ENCODE measurements around the gene POLR1E.

DNA sequence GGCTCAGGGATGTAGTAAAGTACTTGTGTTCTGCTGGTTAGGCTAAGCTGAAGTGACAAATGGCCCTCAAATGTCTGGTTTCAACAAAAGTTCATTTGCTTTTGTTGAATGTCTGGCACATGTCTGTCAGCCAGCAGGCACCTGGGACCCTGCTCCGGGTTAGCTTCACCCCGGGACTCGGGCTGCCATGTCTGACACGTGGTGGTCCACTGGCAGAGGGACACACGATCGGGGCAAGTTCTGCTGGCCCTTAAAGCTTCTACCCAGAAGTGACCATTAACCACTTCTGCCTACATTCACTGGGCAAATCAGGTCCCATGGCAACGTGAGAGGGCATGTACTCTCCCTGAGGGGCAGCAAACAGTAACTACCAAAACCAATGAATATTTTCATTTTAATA is 23.8 kb downstream of the POLR1E start:
- TF ChIP-seq YY1 (IDR thresholded peaks at IDR 0.05; ENCODE audit: insufficient read depth, insufficient read length) (no peak), SUZ12 (IDR thresholded peaks at IDR 0.05; ENCODE audit: extremely low read depth, insufficient read depth, insufficient read length) (no peak), ZNF274 (IDR thresholded peaks at IDR 0.05; ENCODE audit: low read depth, low read length) (no peak)
